SKM-1 treated with dmso at 0.1 percent for 144 hours (cell line): ENCODE measurements around the gene HSPB3.
"Not testable (repeated sequence)": the region's sequence is repeated elsewhere in the genome, so short reads cannot be mapped to it uniquely, and the experiment has no call there.

Source experiments
- DNase-seq: peaks from one replicate; lab custom pipeline; 2025; ENCODE audit not compliant: unreplicated experiment; lab: John Stamatoyannopoulos, UW

HSPB3 gene, protein sequence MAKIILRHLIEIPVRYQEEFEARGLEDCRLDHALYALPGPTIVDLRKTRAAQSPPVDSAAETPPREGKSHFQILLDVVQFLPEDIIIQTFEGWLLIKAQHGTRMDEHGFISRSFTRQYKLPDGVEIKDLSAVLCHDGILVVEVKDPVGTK

GRCh38 chr5:54455413-54456157 lies at the start of gene HSPB3:
Gene HSPB3 (plus strand): TSS chr5:54455699. CDS start chr5:54455790, 91 bp downstream.
- no peak for DNase-seq

GRCh38 chr5:54411176-54411575 lies 44.3 kb upstream of the HSPB3 start:
- DNase-seq: no peak

DNA sequence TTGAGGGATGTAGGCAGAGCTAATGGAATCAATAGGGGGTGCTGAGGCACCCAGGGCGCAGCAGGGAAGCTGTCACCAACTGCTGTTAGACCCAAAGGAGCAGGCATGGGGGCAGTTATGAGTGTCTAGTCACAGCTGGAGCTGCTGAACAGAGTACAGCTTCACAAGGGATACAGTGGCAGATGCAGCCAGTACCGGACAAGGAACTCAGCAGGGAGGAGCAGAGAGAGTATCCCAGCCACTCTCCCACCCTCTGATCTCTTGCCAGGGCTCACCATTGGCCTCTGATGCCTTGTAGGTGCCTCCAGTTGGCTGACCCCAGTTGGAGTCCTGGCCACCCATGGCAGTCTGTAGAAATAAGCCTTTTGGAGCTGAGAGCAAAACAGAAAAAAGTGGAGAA lies 42.6 kb upstream of the HSPB3 start:
- DNase-seq: no peak

- no peak for DNase-seq
Observed at GRCh38 chr5:54415147-54415546, 40.4 kb upstream of the HSPB3 start.

DNA sequence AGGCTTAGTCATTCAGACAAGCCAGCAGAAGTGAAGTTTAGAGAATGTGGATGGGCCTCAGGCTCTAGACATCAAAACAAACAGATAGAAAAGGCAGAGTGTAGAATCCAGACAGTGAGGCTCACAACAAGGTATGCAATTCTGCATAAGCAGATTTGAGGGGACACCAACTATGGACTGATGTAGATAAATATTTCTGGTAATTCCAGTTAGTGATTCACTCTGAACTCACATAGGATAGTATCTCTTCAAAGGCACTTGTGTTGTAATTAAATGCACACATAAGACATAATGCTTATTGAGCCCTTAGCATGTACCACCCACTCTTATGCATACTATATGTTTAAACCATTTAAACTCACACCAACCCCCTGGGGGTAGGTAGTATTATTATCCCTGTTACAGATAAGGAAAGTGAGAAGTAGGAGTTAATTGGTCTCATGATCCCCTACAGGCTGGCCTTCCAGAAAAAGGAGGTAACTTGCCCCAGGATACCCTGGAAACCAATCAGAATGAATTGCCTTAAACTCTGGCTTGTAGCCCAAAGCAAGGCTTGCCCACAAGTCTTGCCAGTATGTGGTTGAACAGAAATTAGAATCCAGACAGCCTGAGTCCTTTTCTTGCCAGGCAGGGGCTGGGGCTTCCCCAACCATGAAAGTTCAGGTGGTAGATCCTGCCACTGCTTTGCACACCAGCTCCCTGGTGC lies 39.5 kb upstream of the HSPB3 start:
- DNase-seq: no peak

DNA sequence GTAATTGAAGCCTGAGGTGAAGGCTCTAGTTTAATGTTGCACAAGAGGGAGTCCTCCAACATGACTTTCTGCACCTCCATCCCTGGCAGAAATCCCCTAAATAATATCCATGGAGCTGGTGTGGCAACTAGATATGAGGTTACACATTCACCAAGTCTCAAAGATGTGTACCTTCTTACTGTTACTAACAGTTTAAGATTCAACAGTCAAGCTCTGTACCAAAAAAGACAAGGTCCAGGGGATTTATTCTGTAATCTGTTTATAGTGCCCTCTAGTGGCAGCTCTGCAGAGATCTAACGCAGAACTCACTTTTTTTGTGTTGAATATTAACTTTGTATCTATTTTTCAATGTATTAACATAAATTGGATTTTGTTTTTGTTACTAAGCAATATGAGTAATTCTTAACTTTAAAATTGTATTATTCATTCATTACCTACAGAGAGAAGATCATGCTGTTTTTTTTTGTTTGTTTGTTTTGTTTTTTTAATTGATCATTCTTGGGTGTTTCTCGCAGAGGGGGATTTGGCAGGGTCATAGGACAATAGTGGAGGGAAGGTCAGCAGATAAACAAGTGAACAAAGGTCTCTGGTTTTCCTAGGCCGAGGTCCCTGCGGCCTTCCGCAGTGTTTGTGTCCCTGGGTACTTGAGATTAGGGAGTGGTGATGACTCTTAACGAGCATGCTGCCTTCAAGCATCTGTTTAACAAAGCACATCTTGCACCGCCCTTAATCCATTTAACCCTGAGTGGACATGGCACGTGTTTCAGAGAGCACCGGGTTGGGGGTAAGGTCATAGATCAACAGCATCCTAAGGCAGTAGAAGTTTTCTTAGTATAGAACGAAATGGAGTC lies 35.7 kb upstream of the HSPB3 start:
- peak; percentile 55 for DNase-seq

DNA sequence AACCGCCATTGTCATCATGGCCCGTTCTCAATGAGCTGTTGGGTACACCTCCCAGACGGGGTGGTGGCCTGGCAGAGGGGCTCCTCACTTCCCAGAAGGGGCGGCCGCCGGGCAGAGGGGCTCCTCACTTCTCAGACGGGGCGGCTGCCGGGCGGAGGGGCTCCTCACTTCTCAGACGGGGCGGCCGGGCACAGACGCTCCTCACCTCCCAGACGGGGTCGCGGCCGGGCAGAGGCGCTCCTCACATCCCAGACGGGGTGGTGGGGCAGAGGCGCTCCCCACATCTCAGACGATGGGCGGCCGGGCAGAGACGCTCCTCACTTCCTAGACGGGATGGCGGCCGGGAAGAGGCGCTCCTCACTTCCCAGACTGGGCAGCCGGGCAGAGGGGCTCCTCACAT lies 35.0 kb upstream of the HSPB3 start:
- not testable (repeated sequence) for DNase-seq

- no peak for DNase-seq
Observed at GRCh38 chr5:54421976-54422375, 33.5 kb upstream of the HSPB3 start.

- DNase-seq: no peak
Observed at GRCh38 chr5:54425258-54425657, 30.2 kb upstream of the HSPB3 start.

GRCh38 chr5:54426209-54426608 lies 29.3 kb upstream of the HSPB3 start:
- no peak for DNase-seq

DNA sequence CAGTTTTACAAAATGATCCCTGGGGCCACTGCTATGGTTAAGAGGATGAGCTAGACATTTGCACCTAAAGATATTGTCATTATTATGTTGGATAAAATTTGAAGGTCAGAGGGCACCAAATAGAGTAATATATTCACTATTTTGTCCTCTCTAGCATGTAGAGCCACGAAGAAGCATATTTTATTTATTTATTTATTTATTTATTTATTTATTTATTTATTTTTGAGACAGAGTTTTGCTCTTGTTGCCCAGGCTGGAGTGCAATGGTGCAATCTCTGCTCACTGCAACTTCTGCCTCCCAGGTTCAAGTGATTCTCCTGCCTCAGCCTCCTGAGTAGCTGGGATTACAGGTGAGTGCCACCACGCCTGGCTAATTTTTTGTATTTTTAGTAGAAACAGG lies 20.8 kb upstream of the HSPB3 start:
- not testable (repeated sequence) for DNase-seq

DNA sequence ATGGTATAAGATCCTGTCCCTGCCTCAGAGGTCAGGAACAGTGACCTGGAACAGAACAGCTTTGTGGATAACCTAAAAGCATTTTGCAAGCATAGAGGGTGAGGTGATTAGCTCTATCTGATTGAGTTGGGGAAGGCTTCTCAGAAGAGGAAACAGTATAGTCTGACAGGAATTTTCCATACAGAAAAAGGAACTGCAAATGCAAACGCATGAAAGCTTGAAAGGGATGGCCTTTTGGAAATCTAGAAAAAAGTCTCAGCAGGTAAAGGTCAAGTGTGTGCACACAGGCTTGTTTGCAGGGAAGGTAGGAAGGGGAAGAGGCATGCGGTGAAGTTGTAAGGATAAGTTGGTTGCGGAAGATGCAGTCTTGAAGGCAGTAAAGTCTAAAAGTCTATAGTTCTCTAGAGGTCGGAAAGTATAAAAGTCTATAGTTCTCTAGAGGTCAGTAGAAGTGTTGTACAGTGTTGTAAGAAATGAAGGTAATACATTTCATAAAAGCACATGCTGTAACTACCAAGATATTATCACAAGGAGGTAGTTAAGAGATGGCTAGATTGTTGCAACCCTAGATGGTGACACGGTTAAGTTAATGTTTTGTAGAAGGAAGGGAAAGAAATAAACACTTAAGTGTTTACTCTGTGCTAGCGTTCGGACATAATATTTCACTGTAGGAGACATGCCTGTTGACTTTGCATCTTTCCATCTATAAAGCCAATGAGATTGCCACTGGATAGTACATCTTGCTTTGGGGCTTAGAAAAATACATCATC lies 16.7 kb upstream of the HSPB3 start:
- DNase-seq: peak; percentile 75

GRCh38 chr5:54440456-54440893 lies 15.0 kb upstream of the HSPB3 start:
- peak; percentile 50 for DNase-seq

GRCh38 chr5:54442271-54442670 lies 13.2 kb upstream of the HSPB3 start:
- no peak for DNase-seq

DNA sequence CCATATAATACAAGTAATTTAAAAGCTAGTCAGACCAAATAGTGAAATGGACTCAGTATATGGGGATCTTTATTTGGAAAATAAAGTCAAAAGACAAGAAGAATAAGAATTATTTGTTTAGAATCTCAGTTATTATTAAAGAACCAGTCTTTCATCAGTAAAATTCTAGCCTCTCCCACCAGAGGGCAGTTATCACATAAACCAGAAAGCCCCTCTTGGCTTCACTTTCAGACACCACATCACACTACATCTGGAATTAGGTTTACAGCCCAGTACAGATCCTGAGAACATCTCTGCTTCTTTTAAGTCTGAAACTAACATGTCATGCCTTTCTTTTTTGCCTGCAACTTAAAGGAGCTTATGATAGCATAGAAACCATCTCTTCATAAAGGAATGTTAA lies 12.2 kb upstream of the HSPB3 start:
- no peak for DNase-seq

- no peak for DNase-seq
Observed at GRCh38 chr5:54445691-54446378, 9.7 kb upstream of the HSPB3 start.

DNA sequence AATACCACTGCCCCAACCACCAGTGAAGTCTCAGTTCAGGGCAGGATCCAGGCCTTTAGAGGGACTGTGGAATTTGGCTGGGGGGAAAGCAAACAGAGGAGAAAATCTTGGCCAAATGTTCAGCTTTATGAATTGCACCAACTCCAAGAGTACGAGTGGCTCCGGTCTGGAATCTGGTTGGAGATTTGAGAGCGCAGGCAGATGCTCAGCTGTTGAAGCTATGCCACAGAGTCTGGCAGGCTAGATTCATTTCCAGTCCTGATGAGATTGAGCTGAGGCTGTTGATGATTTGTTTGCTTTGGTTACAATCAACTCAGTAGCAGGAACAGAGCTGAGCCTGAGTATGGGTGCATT lies 9.1 kb upstream of the HSPB3 start:
- no peak for DNase-seq

- no peak for DNase-seq
Observed at GRCh38 chr5:54449923-54450322, 5.6 kb upstream of the HSPB3 start.

GRCh38 chr5:54450542-54450941 lies 5.0 kb upstream of the HSPB3 start:
- DNase-seq: no peak

DNA sequence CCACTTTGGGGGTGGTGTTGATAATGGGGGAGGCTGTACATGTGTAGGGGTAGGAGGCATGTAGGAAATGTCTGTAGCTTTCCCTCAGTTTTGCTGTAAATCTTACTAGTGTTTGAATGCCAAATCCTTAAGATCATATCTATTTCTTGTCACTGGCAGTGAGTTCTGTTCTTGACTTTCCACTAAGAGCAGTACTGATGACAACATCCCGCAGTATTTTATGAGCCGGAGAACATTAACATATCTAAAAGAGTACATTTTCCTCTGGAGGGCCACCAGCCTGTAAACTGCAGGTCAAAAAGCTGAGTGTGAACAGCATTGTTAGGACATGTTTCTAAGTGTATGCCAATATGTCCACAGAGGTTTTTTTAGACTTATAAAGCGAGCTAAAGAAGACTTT lies 2.5 kb upstream of the HSPB3 start:
- no peak for DNase-seq
